IMR-90 (cell line): ENCODE measurements around the gene PCDHB8.
"Not testable (repeated sequence)": the region's sequence is repeated elsewhere in the genome, so short reads cannot be mapped to it uniquely, and the experiment has no call there.

ENCODE experiments used
- BHLHE40 ChIP-seq: fragments of 150-350 bp; IDR thresholded peaks from 2 replicates; pipeline ENCODE4 v1.6.1; 2016; ENCODE audit warnings: mild to moderate bottlenecking, low read depth, low read length
- CEBPB ChIP-seq: IDR thresholded peaks from 2 replicates; pipeline ENCODE4 v1.6.1; 2012; ENCODE audit warnings: low read depth, low read length, improper control_type of control experiment
- CHD1 ChIP-seq: IDR thresholded peaks from 2 replicates; pipeline ENCODE4 v1.6.1; 2012; ENCODE audit warnings: low read depth, low read length, improper control_type of control experiment
- CTCF ChIP-seq: conservative IDR thresholded peaks from 2 replicates; pipeline ENCODE4 v1.5.1; 2012; ENCODE audit warnings: mild to moderate bottlenecking, low read depth, low read length, improper control_type of control experiment
- FOS ChIP-seq: fragments of 150-350 bp; IDR thresholded peaks from 2 replicates; pipeline ENCODE4 v1.6.1; 2016; ENCODE audit warnings: low read depth, low read length
- MAFK ChIP-seq: IDR thresholded peaks from 2 replicates; pipeline ENCODE4 v1.6.1; 2012; ENCODE audit warnings: low read depth, low read length, improper control_type of control experiment
- MAZ ChIP-seq: IDR thresholded peaks from 2 replicates; pipeline ENCODE4 v1.6.1; 2012; ENCODE audit warnings: low read depth, mild to moderate bottlenecking, low read length, improper control_type of control experiment, moderate library complexity, borderline replicate concordance
- MXI1 ChIP-seq: IDR thresholded peaks from 2 replicates; pipeline ENCODE4 v1.6.1; 2012; ENCODE audit warnings: low read depth, mild to moderate bottlenecking, low read length, moderate library complexity, borderline replicate concordance
- POLR2A ChIP-seq: IDR thresholded peaks from 2 replicates; pipeline ENCODE4 v1.6.1; 2012; ENCODE audit warnings: mild to moderate bottlenecking, low read depth, low read length
- RAD21 ChIP-seq: IDR thresholded peaks from 2 replicates; pipeline ENCODE4 v1.6.1; 2012; ENCODE audit warnings: low read length, improper control_type of control experiment
- RCOR1 ChIP-seq: IDR thresholded peaks from 2 replicates; pipeline ENCODE4 v1.6.1; 2012; ENCODE audit warnings: mild to moderate bottlenecking, low read length, improper control_type of control experiment; ENCODE audit not compliant: insufficient replicate concordance
- RFX5 ChIP-seq: IDR thresholded peaks from 2 replicates; pipeline ENCODE4 v1.8.0; 2012; ENCODE audit warnings: low read depth, mild to moderate bottlenecking, low read length, moderate library complexity
- SMC3 ChIP-seq: fragments of 150-350 bp; IDR thresholded peaks from 2 replicates; pipeline ENCODE4 v1.6.1; 2016; ENCODE audit warnings: low read depth, mild to moderate bottlenecking, antibody characterized with exemption, low read length, moderate library complexity
- USF2 ChIP-seq: fragments of 150-350 bp; IDR thresholded peaks from 2 replicates; pipeline ENCODE4 v1.6.1; 2017; ENCODE audit warnings: mild to moderate bottlenecking, antibody characterized with exemption, low read length, low read depth

GRCh38 chr5:141179371-141179770, 1.8 kb downstream of the PCDHB8 start:
- TF ChIP-seq CTCF, POLR2A, BHLHE40, CHD1, FOS, RFX5, USF2, RAD21, CEBPB, MAFK, MXI1, RCOR1, MAZ, SMC3: not testable (repeated sequence)
